ENCODE data around the gene TOMM5.

Gene TOMM5

DNA sequence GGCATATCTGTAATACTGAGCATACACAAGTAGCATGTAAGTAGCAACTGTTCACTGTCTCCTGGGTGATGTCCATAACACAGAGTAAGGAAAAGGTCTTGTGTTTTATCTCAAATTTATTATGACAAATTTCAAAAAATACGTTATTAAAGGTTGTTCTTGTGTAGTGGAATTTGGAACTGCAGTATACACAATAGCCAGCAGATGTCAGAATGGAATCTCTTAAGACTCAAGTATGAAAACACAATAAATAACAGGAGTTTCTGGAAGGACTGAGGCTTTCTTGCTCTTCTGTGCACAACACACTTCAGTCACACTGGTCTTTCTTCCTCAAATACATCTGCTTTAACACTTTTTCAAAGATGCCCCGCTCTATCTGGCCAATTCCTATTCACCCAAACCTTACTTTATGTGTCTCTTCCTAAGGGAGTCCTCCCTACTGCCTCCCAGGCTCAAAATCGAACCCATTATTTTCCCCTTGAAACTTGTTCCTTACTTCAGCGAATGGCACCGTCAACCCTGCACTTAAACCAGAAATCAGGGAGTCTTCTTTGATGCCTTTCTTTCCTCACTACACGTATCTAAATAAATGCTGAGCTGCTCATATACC is 9.7 kb downstream of the TOMM5 start:
- no peaks in the 10 kb centered on the region for H3K9me3 ChIP-seq (ENCODE audit: control insufficient read depth in 2 of 2, low read length in 2 of 2)
- H3K4me1 ChIP-seq (ENCODE audit: control insufficient read depth, insufficient read depth, low read length), result no peaks in the 10 kb centered on the region
- H3K27ac ChIP-seq (ENCODE audit: low read length), result no peak overlapping the region
- H3K27me3 ChIP-seq (ENCODE audit: control insufficient read depth in 1 of 2, insufficient read depth in 2 of 2, low read length in 2 of 2), result no peaks in the 10 kb centered on the region
- no peak overlapping the region for H3K9ac ChIP-seq (ENCODE audit: low read length in 2 of 2)
- no peak overlapping the region for H3K4me3 ChIP-seq (ENCODE audit: low read length in 2 of 2)
- peaks cover 8 to 13% of the 10 kb centered on the region in 2 donors for H3K36me3 ChIP-seq (ENCODE audit: control insufficient read depth in 2 of 2, insufficient read depth in 2 of 2, low read length in 2 of 2)

DNA sequence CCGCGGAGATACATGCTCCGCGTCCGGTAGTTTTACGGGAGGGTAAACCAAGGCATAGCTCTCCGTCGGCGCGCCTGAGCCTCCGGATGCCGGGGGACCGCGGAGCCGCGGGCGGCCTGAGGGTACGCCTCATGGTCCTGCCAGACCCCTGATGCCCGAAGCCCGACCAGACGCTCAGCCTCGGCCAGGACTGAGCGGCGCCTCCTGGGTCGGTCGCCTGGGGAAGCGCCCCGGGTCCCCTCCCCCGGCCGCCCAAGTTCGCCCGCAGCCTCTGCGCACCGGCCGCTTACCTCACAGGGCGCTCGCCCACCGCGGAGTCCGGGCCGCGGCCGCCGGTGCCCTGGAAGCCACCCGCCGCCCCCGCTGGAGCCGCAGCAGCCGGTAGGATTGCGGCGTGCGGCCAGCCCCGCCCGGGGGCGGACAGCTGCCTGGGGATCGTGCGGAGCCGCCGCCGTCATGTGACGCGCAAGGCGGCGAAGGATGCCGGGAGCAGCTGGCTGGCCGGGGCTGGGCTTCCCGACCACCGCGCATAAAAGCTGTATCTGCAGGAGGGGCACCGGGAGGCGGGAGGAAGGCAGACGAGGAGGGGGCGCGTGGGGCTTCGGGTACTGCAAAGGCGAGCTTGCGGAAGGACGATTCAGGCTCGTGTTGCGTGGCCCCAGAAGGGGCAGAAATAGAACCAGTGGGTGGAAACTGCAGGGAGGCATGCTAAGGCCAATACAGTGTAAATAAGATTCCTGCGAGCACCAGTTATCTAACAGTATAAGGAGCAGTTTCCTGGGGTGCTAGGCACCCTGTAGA is 16.3 kb downstream of the TOMM5 start, which contains the start of gene FBXO10:
Gene FBXO10, minus strand, starts transcription at position 460 of the 801 bp plus-strand sequence. CDS start 34,612 bp downstream, outside the sequence.
- peak within 1 kb of the TSS; percentile 65 to 83 for H3K9ac ChIP-seq (ENCODE audit: low read length in 2 of 2)
- H3K4me3 ChIP-seq (ENCODE audit: low read length in 2 of 2), result peak within 1 kb of the TSS; percentile 57 to 86
- no peaks in the 10 kb centered on the region for H3K9me3 ChIP-seq (ENCODE audit: control insufficient read depth in 2 of 2, low read length in 2 of 2)
- peaks cover 29% of the 10 kb centered on the region for H3K4me1 ChIP-seq (ENCODE audit: control insufficient read depth, insufficient read depth, low read length)
- H3K36me3 ChIP-seq (ENCODE audit: control insufficient read depth in 2 of 2, insufficient read depth in 2 of 2, low read length in 2 of 2), result peaks cover 0 to 3% of the 10 kb centered on the region in 2 donors
- no peaks in the 10 kb centered on the region for H3K27me3 ChIP-seq (ENCODE audit: control insufficient read depth in 1 of 2, insufficient read depth in 2 of 2, low read length in 2 of 2)
- H3K27ac ChIP-seq (ENCODE audit: low read length), result peak within 1 kb of the TSS; percentile 85

DNA sequence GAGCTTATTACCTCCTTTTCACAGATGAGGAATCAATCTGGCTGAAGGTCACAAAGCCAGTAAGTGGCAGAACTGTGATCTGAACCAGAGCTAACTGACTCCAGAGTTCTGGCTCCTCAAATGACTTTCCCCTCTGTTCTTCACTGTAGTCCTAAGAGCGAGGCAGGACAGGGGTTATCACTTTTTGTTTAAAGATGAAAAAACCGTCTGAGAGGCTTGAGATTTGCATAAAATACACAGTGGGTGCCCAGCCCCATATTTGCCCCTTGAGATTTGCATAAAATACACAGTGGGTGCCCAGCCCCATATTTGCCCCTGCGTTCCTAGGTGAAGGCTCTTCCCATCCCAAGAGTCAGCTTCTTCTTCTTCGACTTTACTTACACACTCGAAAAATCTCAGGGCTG is 16.9 kb downstream of the TOMM5 start:
- no peaks in the 10 kb centered on the region for H3K27me3 ChIP-seq (ENCODE audit: control insufficient read depth in 1 of 2, insufficient read depth in 2 of 2, low read length in 2 of 2)
- H3K9me3 ChIP-seq (ENCODE audit: control insufficient read depth in 2 of 2, low read length in 2 of 2), result no peaks in the 10 kb centered on the region
- peaks cover 29% of the 10 kb centered on the region for H3K4me1 ChIP-seq (ENCODE audit: control insufficient read depth, insufficient read depth, low read length)
- peaks cover 0 to 2% of the 10 kb centered on the region in 2 donors for H3K36me3 ChIP-seq (ENCODE audit: control insufficient read depth in 2 of 2, insufficient read depth in 2 of 2, low read length in 2 of 2)
- peak overlapping the region; percentile 65 to 83 for H3K9ac ChIP-seq (ENCODE audit: low read length in 2 of 2)
- peak overlapping the region; percentile 85 for H3K27ac ChIP-seq (ENCODE audit: low read length)
- peak overlapping the region; percentile 57 to 86 for H3K4me3 ChIP-seq (ENCODE audit: low read length in 2 of 2)

DNA sequence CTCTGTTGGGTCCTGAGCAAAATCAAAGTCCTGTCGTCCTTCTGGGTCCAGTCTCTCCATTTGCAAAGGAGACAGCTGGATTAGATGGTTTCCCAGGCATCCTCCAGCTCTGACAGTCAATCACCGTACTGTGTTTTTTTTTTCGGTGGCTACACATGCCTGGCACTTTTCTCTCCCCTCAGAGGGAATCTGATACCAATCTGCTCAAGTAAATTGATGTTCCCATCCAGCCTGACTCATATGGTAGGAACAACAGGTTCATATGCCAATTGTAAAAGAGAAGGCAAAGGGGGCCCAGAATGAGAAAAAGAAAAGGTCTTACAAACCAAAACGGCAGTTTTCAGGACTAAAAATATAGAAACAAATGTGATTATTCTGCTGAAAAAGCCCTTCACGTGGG is 17.4 kb downstream of the TOMM5 start:
- Histone ChIP-seq H3K36me3 (ENCODE audit: control insufficient read depth in 2 of 2, insufficient read depth in 2 of 2, low read length in 2 of 2) (no peaks in the 10 kb centered on the region), H3K27me3 (ENCODE audit: control insufficient read depth in 1 of 2, insufficient read depth in 2 of 2, low read length in 2 of 2) (no peaks in the 10 kb centered on the region), H3K27ac (ENCODE audit: low read length) (peak overlapping the region; percentile 85), H3K9me3 (ENCODE audit: control insufficient read depth in 2 of 2, low read length in 2 of 2) (no peaks in the 10 kb centered on the region), H3K4me3 (ENCODE audit: low read length in 2 of 2) (peak overlapping the region; percentile 57 to 86), H3K9ac (ENCODE audit: low read length in 2 of 2) (peak overlapping the region; percentile 65 to 83), H3K4me1 (ENCODE audit: control insufficient read depth, insufficient read depth, low read length) (peaks cover 29% of the 10 kb centered on the region)

DNA sequence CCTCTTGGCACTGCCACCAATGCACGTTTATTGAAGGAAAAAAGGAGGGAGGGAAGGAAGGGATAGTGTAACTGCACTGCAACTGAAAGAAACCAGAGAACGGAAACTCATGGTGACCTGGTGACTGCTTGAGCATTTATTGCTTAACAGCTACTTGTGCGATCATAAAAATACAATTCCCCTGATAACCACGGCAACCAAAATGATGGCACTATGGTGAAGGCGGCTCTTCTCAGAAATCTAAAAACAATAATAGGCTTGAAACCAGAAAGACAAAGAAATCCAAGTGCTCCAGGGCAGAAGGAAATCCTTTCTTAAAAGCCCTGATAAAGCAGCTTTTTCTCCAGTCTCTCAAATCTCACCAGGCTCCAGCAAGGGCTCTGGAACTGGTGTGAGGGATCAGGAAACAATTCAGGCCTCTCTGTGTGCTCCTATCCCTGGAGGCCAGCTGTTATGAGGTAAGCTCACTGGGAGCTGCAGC is 18.1 kb downstream of the TOMM5 start:
- Histone ChIP-seq H3K9me3 (ENCODE audit: control insufficient read depth in 2 of 2, low read length in 2 of 2) (no peaks in the 10 kb centered on the region), H3K27ac (ENCODE audit: low read length) (peak overlapping the region; percentile 85), H3K27me3 (ENCODE audit: control insufficient read depth in 1 of 2, insufficient read depth in 2 of 2, low read length in 2 of 2) (no peaks in the 10 kb centered on the region), H3K4me3 (ENCODE audit: low read length in 2 of 2) (peak overlapping the region in 1 of 2 donors; percentile 86), H3K36me3 (ENCODE audit: control insufficient read depth in 2 of 2, insufficient read depth in 2 of 2, low read length in 2 of 2) (no peaks in the 10 kb centered on the region), H3K4me1 (ENCODE audit: control insufficient read depth, insufficient read depth, low read length) (peaks cover 29% of the 10 kb centered on the region), H3K9ac (ENCODE audit: low read length in 2 of 2) (peak overlapping the region; percentile 28 to 83)

DNA sequence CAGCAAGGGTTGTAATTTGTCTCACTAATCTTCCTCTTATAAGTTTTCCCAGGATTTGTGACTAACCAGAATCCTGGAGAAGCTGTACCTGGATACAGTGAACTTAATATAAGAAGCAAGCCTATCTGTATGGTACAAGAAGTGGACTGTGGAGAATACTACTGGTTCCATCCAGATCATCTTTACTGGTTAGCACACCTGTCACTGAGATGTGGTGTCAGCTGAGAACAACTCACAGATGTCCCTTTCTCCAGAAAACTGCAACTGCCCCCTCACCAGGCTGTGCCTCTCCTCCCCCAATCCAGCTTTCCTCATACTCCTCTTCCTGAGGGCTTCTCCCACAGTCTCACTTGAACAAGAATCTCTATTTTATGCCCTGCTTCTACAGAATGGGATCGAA is 21.1 kb downstream of the TOMM5 start:
- no peaks in the 10 kb centered on the region for H3K36me3 ChIP-seq (ENCODE audit: control insufficient read depth in 2 of 2, insufficient read depth in 2 of 2, low read length in 2 of 2)
- H3K4me1 ChIP-seq (ENCODE audit: control insufficient read depth, insufficient read depth, low read length), result peaks cover 21% of the 10 kb centered on the region
- H3K4me3 ChIP-seq (ENCODE audit: low read length in 2 of 2), result no peak overlapping the region
- H3K27me3 ChIP-seq (ENCODE audit: control insufficient read depth in 1 of 2, insufficient read depth in 2 of 2, low read length in 2 of 2), result no peaks in the 10 kb centered on the region
- H3K27ac ChIP-seq (ENCODE audit: low read length), result no peak overlapping the region
- no peak overlapping the region for H3K9ac ChIP-seq (ENCODE audit: low read length in 2 of 2)
- H3K9me3 ChIP-seq (ENCODE audit: control insufficient read depth in 2 of 2, low read length in 2 of 2), result no peaks in the 10 kb centered on the region

DNA sequence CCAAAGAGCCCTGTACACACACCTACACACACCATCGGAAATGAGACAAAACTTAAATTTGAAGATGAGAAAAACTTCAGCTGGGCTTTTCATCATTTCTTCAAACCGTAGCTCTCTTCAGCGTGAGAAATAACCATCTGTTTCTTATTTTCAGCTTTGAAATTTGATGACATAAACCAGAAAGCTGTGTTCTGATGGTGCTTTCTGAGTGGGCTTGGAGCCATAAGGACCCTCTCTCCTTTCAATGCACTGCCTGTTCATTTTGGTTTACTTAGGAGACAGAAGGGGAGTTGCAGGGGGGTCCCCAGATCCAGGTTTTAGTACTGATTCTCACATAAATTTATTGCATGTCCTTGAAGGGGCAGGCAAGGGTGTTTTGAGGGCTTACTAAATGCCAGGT is 25.7 kb downstream of the TOMM5 start:
- Histone ChIP-seq H3K27me3 (ENCODE audit: control insufficient read depth in 1 of 2, insufficient read depth in 2 of 2, low read length in 2 of 2) (no peaks in the 10 kb centered on the region), H3K9me3 (ENCODE audit: control insufficient read depth in 2 of 2, low read length in 2 of 2) (no peaks in the 10 kb centered on the region), H3K4me1 (ENCODE audit: control insufficient read depth, insufficient read depth, low read length) (peaks cover 2% of the 10 kb centered on the region), H3K27ac (ENCODE audit: low read length) (no peak overlapping the region), H3K36me3 (ENCODE audit: control insufficient read depth in 2 of 2, insufficient read depth in 2 of 2, low read length in 2 of 2) (no peaks in the 10 kb centered on the region), H3K4me3 (ENCODE audit: low read length in 2 of 2) (no peak overlapping the region), H3K9ac (ENCODE audit: low read length in 2 of 2) (no peak overlapping the region)

DNA sequence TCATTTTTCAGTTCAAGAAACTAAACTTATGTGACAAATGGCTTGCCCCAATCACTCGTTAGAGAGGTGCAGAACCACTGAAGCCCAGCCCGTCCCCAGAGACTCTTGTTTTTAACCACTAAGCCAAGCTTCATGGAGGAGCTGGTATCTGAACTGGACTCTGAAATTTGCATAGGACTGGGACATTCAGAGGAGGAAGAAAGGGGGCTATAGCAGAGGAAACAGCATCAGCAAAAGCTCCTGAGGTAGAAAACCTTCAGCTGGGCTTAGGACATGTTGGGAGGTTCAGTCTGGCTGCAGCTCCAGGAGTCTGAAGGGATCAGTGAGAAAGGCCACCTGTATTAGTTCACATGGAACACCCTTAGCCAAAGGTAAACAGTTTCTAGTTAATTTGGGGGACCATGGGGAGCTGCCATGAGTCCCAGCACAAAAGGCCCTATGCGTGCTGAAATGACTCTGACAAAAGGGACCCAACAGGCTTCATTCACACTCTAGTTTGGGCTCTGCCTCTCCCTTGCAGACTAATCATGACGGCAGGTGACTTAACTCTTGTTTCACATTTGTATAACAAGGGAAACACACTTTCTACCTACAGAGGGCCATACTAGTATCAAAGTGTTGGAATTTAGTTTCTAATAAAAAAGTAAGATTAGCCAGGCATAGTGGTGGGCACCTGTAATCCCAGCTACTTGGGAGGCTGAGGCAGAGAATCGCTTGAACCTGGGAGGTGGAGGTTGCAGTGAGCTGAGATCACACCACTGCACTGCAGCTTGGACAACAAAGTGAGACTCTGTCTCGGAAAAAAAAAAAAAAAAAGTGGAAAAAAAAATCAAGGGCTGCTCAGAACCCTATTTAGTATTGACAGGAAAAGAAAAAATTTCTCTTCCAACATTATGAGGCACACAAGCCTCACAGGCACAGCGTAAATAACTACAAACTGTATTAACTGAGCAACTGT is 26.5 kb downstream of the TOMM5 start:
- H3K9me3 ChIP-seq (ENCODE audit: control insufficient read depth in 2 of 2, low read length in 2 of 2), result no peaks in the 10 kb centered on the region
- peaks cover 2% of the 10 kb centered on the region for H3K4me1 ChIP-seq (ENCODE audit: control insufficient read depth, insufficient read depth, low read length)
- H3K4me3 ChIP-seq (ENCODE audit: low read length in 2 of 2), result no peak overlapping the region
- no peak overlapping the region for H3K27ac ChIP-seq (ENCODE audit: low read length)
- H3K9ac ChIP-seq (ENCODE audit: low read length in 2 of 2), result no peak overlapping the region
- H3K27me3 ChIP-seq (ENCODE audit: control insufficient read depth in 1 of 2, insufficient read depth in 2 of 2, low read length in 2 of 2), result no peaks in the 10 kb centered on the region
- H3K36me3 ChIP-seq (ENCODE audit: control insufficient read depth in 2 of 2, insufficient read depth in 2 of 2, low read length in 2 of 2), result no peaks in the 10 kb centered on the region

DNA sequence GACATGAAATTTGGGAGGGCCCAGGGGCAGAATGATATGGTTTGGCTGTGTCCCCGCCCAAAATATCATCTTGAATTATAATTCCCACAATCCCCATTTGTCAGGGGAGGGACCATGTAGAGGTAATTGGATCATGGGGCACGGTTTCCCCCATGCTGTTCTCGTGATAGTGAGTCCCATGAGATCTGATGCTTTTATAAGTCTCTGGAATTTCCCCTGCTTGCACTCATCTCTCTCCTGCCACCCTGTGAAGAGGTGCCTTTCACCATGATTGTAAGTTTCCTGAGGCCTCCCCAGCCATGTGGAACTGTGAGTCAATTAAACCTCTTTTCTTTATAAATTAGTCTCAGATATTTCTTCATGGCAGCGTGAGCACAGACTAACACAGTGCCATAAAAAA is 27.5 kb downstream of the TOMM5 start:
- H3K9ac ChIP-seq (ENCODE audit: low read length in 2 of 2), result no peak overlapping the region
- H3K4me3 ChIP-seq (ENCODE audit: low read length in 2 of 2), result no peak overlapping the region
- no peak overlapping the region for H3K27ac ChIP-seq (ENCODE audit: low read length)
- no peaks in the 10 kb centered on the region for H3K9me3 ChIP-seq (ENCODE audit: control insufficient read depth in 2 of 2, low read length in 2 of 2)
- no peaks in the 10 kb centered on the region for H3K27me3 ChIP-seq (ENCODE audit: control insufficient read depth in 1 of 2, insufficient read depth in 2 of 2, low read length in 2 of 2)
- no peaks in the 10 kb centered on the region for H3K36me3 ChIP-seq (ENCODE audit: control insufficient read depth in 2 of 2, insufficient read depth in 2 of 2, low read length in 2 of 2)
- H3K4me1 ChIP-seq (ENCODE audit: control insufficient read depth, insufficient read depth, low read length), result peaks cover 2% of the 10 kb centered on the region

DNA sequence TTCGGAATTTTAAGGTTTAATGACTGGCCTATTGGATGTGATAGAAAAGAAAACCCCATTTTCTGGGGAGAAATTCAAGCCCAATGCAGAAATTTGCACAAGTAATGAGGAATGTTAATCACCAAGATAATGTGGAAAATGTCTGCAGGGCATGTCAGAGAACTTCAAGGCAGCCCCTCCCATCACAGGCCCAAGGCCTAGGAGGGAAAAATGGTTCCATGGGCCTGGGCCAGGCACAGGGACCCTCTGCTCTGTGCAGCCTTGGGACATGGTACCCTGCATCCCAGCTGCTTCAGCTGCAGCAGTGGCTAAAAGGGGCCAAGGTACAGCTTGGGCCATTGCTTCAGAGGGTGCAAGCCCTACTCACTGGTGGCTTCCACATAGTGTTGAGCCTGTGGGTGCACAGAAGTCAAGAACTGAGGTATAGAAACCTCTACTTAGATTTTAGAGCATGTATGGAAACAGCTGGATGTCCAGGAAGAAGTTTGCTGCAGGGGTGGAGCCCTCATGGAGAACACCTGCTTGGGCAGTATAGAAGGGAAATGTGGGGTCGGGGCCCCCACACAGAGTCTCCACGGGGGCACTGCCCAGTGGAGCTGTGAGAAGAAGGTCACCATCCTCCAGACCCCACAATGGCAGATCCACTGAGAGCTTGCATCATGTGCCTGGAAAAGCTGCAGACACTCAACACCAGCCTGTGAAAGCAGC is 28.4 kb downstream of the TOMM5 start:
- H3K4me1 ChIP-seq (ENCODE audit: control insufficient read depth, insufficient read depth, low read length), result peaks cover 2% of the 10 kb centered on the region
- H3K27me3 ChIP-seq (ENCODE audit: control insufficient read depth in 1 of 2, insufficient read depth in 2 of 2, low read length in 2 of 2), result no peaks in the 10 kb centered on the region
- no peak overlapping the region for H3K27ac ChIP-seq (ENCODE audit: low read length)
- H3K9ac ChIP-seq (ENCODE audit: low read length in 2 of 2), result no peak overlapping the region
- no peaks in the 10 kb centered on the region for H3K9me3 ChIP-seq (ENCODE audit: control insufficient read depth in 2 of 2, low read length in 2 of 2)
- peaks cover 0 to 3% of the 10 kb centered on the region in 2 donors for H3K36me3 ChIP-seq (ENCODE audit: control insufficient read depth in 2 of 2, insufficient read depth in 2 of 2, low read length in 2 of 2)
- H3K4me3 ChIP-seq (ENCODE audit: low read length in 2 of 2), result no peak overlapping the region
